Panc1 (cell line): ENCODE measurements around the gene MEAK7. TPM values are rescaled to one million over a fixed set of nuclear protein-coding genes. Genes with fewer than 3 reads are reported as not detected.

ENCODE experiments used
- ATAC-seq: fragments of 200-7000 bp; cut with Tn5 transposase; 2 replicates; pipeline ENCODE4 v1.9.1; 2020; ENCODE audit warnings: mild to moderate bottlenecking, moderate library complexity
- BruUV-seq: library from RNA; stranded (reverse); fragments of 400-500 nt; replicated peaks from 2 replicates; lab custom pipeline; 2021; lab: Mats Ljungman, UMichigan
- CTCF ChIA-PET: fragments of 300-600 bp; sonication (Branson Sonifier 250); formaldehyde crosslinking; loops from one replicate; lab custom pipeline; 2022; ENCODE audit warnings: antibody characterized with exemption; lab: Charles Lee
- POLR2A ChIA-PET: fragments of 300-600 bp; sonication (Branson Sonifier 250); formaldehyde crosslinking; loops from one replicate; lab custom pipeline; 2022; ENCODE audit warnings: antibody characterized with exemption; lab: Charles Lee
- DNase-seq: peaks from one replicate; pipeline ENCODE4 v3.0.0-alpha.2; 2010; ENCODE audit warnings: low read depth, low spot score
- H3K27ac ChIP-seq: 2 replicates; pipeline ENCODE4 v1.5.1; 2011; ENCODE audit warnings: mild to moderate bottlenecking, low read length, inconsistent platforms
- H3K27me3 ChIP-seq: fragments of 200-500 bp; sonication (Bioruptor generic); 2 replicates; pipeline ENCODE4 v1.6.0; 2014; ENCODE audit warnings: low read length, inconsistent platforms; ENCODE audit not compliant: control insufficient read depth, insufficient read depth
- H3K36me3 ChIP-seq: fragments of 200-500 bp; sonication (Bioruptor generic); 2 replicates; pipeline ENCODE4 v1.5.1; 2014; ENCODE audit warnings: inconsistent platforms, mild to moderate bottlenecking, low read length, moderate library complexity; ENCODE audit not compliant: control insufficient read depth, insufficient read depth
- H3K4me1 ChIP-seq: 2 replicates; pipeline ENCODE4 v1.5.1; 2011; ENCODE audit warnings: inconsistent platforms, mild to moderate bottlenecking, low read length, moderate library complexity; ENCODE audit not compliant: control insufficient read depth, insufficient read depth
- H3K4me3 ChIP-seq, 2 experiments: 2 replicates each; pipeline ENCODE4 v1.5.1; 2011 to 2012; ENCODE audit warnings: low read depth in 2 of 2, low read length in 2 of 2, mild to moderate bottlenecking in 2 of 2, inconsistent platforms in 1 of 2, moderate library complexity in 1 of 2
- H3K9me3 ChIP-seq: fragments of 200-500 bp; sonication (Bioruptor generic); 2 replicates; pipeline ENCODE4 v1.5.1; 2014; ENCODE audit warnings: low read depth, mild to moderate bottlenecking, inconsistent platforms, low read length, moderate library complexity; ENCODE audit not compliant: control insufficient read depth, insufficient read depth
- POLR2AphosphoS5 ChIP-seq: IDR thresholded peaks from 2 replicates; pipeline ENCODE4 v1.6.1; 2012; ENCODE audit warnings: mild to moderate bottlenecking, low read depth, low read length, moderate library complexity
- REST ChIP-seq, 2 experiments: IDR thresholded peaks; 2 replicates each; pipeline ENCODE4 v1.6.1; 2011 to 2012; ENCODE audit warnings: low read depth in 2 of 2, control low read depth in 1 of 2, low read length in 1 of 2, mild to moderate bottlenecking in 1 of 2, moderate library complexity in 1 of 2; ENCODE audit not compliant: insufficient read depth in 1 of 2
- SIN3A ChIP-seq: IDR thresholded peaks from 2 replicates; pipeline ENCODE4 v1.6.1; 2012; ENCODE audit warnings: low read depth, mild to moderate bottlenecking, low read length, moderate library complexity, borderline replicate concordance; ENCODE audit not compliant: insufficient read depth
- TCF7L2 ChIP-seq: IDR thresholded peaks from 2 replicates; pipeline ENCODE4 v1.6.1; 2011; ENCODE audit warnings: mild to moderate bottlenecking, low read depth, low read length, inconsistent platforms
- in situ Hi-C: cut with HindIII; loops from 2 replicates; pipeline ENCODE4 v1.10.0; 2016; ENCODE audit warnings: low sequenced_read_pairs, low pct_unique_long_range_greater_than_20kb
- intact Hi-C: fragments of 100-400 bp; cut with micrococcal nuclease; formaldehyde crosslinking; loops from one replicate; pipeline ENCODE4 v1.10.0; 2022; ENCODE audit not compliant: unreplicated experiment
- total RNA-seq: library from RNA; stranded (reverse); gene quantifications from one replicate; pipeline ENCODE4 v1.2.1, GENCODE V29; 2021; ENCODE audit not compliant: unreplicated experiment
- TF ChIP-seq, protein P1 (sequence below): fragments of 450-650 bp; IDR thresholded peaks from 2 replicates; pipeline ENCODE4 v1.5.1; 2017; ENCODE audit warnings: mild to moderate bottlenecking

The MEAK7 gene
- total RNA-seq, 1 experiment from 2014 or later = 17.2 TPM

DNA sequence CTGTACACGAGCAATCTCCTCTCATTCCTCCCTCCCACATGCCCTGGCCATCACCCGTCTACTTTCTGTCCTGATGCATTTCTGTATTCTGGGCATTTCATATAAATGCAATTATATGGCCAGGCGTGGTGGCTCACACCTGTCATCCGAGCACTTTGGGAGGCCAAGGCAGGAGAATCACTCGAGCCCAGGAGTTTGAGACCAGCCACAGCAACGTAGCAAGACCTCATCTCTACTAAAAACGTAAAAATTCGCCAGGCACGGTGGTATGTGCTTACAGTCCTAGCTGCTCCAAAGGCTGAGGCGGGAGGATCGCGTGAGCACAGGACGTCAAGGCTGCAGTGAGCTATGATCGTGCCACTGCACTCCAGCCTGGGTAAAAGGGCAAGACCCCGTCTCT is 4.8 kb downstream of the MEAK7 start:
- TF ChIP-seq REST (IDR thresholded peaks at IDR 0.05; ENCODE audit: insufficient read depth in 1 of 2, low read depth in 2 of 2, low read length in 1 of 2) (no peak), POLR2AphosphoS5 (no peak), TCF7L2 (no peak)
- CTCF ChIA-PET = no interaction called here
- Histone ChIP-seq H3K36me3 (no peaks in the 10 kb centered on the region; the same call in 1 of the 2 replicates), H3K27ac (no peak overlapping the region), H3K9me3 (no peaks in the 10 kb centered on the region), H3K4me1 (peaks cover 19% of the 10 kb centered on the region), H3K27me3 (no peaks in the 10 kb centered on the region), H3K4me3 (no peak overlapping the region)
- DNase-seq = no peak
- in situ Hi-C loops (no loop called here), intact Hi-C loops (no loop called here)
- ATAC-seq = no peak
- no TSS peak for BruUV-seq
- POLR2A ChIA-PET = no interaction called here

DNA sequence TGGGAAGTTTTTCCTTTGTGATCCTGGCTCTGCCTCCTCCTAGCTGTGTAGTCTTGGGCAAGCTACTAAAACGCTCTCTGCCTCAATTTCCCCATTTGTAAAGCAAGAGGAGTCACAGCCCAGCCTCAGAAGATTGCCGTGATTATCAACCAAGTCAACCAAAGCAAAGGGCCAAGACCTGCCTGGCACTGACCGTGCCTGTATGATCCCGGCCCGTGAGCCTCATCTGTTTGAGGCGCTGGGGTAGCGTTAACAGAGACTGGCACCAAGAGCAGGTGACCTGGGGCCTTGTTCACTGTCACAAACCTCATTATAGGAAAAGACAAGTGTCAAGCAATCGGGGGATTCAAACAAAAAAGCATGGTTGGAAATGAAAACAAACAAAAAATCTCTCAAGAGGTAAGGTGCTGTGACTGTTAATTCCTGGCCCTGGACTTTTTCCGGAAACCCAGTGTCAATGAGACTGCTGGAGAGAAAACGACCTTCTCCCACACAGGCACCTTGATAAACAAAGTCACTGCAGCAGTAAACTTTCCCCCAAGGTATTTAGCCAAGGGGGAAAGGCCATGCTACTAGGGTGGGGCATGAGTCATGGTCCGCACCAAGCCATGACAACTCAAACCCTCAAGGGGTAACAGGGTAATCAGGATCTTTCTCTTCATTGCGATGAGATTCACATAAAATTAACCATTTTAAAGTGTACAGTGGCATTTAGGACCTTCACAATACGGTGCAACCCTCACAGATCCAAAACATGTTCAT is 5.4 kb downstream of the MEAK7 start:
- no peak for DNase-seq

More for the DNA sequence above, 5.4 kb downstream of the MEAK7 start:
- H3K36me3 ChIP-seq = no peaks in the 10 kb centered on the region; the same call in none of the 2 replicates
- no peak overlapping the region for H3K4me3 ChIP-seq
- no peaks in the 10 kb centered on the region for H3K27me3 ChIP-seq
- intact Hi-C loops = no loop called here
- no peaks in the 10 kb centered on the region for H3K9me3 ChIP-seq
- no TSS peak for BruUV-seq
- TF ChIP-seq, protein P1, sequence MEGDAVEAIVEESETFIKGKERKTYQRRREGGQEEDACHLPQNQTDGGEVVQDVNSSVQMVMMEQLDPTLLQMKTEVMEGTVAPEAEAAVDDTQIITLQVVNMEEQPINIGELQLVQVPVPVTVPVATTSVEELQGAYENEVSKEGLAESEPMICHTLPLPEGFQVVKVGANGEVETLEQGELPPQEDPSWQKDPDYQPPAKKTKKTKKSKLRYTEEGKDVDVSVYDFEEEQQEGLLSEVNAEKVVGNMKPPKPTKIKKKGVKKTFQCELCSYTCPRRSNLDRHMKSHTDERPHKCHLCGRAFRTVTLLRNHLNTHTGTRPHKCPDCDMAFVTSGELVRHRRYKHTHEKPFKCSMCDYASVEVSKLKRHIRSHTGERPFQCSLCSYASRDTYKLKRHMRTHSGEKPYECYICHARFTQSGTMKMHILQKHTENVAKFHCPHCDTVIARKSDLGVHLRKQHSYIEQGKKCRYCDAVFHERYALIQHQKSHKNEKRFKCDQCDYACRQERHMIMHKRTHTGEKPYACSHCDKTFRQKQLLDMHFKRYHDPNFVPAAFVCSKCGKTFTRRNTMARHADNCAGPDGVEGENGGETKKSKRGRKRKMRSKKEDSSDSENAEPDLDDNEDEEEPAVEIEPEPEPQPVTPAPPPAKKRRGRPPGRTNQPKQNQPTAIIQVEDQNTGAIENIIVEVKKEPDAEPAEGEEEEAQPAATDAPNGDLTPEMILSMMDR = no peak
- TF ChIP-seq TCF7L2 (no peak), POLR2AphosphoS5 (no peak), SIN3A (no peak), REST (IDR thresholded peaks at IDR 0.05; ENCODE audit: insufficient read depth in 1 of 2, low read depth in 2 of 2, low read length in 1 of 2) (no peak)
- H3K4me1 ChIP-seq = peaks cover 19% of the 10 kb centered on the region
- ChIA-PET CTCF (no interaction called here), POLR2A (no interaction called here)
- in situ Hi-C loops = no loop called here
- H3K27ac ChIP-seq = no peak overlapping the region
- no peak for ATAC-seq
